ENCODE data around the gene SH2B2.

SH2B2 gene

DNA sequence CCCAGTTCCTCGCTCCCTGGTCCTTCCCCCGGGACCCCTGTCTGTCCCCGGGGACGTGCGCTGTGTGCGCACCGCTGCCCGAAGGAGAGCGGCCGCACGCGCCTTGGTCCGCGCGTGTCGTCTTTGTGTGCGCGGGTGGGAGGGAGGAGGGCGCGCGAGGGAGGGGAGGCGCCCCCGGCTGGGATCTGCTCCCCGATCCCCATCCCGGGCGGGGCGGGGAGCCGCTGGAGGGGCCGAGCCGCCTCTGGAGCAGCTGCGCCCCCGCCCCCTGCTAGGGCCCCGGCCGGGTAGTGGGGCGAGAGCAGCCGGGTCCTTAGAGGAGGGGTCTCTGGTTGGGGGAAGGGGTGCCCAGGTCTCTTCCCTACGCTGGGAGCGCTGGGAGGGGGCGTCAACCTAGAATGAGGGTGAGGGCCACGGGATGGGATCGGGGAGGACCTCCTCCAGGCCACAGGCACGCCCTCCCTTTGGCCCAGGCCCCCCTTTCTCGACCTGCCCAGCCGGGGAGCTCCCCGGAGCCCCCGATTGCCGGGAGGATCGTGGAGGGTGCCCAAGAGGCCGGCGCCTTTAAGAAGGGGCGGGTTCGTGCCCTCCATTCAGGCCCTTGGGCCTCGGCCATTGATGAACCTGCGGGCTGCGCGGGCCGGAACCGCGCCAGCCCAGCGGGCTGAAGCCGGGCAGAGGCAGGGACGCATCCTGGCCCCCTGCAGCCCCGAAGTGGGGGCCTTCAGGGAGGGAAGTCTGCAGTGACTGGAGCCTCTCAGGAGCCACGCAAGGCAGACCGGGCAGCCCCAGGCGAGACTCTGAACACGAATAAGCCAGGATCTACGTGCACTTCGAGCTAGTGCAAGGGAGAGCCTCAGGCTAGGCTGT is 678 bp downstream of the SH2B2 start:
- peak; percentile 75 for ATAC-seq
- TF ChIP-seq, protein P1, sequence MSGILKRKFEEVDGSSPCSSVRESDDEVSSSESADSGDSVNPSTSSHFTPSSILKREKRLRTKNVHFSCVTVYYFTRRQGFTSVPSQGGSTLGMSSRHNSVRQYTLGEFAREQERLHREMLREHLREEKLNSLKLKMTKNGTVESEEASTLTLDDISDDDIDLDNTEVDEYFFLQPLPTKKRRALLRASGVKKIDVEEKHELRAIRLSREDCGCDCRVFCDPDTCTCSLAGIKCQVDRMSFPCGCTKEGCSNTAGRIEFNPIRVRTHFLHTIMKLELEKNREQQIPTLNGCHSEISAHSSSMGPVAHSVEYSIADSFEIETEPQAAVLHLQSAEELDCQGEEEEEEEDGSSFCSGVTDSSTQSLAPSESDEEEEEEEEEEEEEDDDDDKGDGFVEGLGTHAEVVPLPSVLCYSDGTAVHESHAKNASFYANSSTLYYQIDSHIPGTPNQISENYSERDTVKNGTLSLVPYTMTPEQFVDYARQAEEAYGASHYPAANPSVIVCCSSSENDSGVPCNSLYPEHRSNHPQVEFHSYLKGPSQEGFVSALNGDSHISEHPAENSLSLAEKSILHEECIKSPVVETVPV (CRISPR knock-in tag; IDR thresholded peaks at IDR 0.05) = no peak
- TF ChIP-seq ZNF70 (CRISPR knock-in tag; IDR thresholded peaks at IDR 0.05) (0 out of 2 replicates have a peak, but pooled peaks have one; percentile 19), GLIS3 (CRISPR knock-in tag; IDR thresholded peaks at IDR 0.05) (no peak), CSDC2 (CRISPR knock-in tag; IDR thresholded peaks at IDR 0.05) (no peak), ZNF565 (CRISPR knock-in tag; conservative IDR thresholded peaks at IDR 0.05; ENCODE audit: low read depth) (no peak)

DNA sequence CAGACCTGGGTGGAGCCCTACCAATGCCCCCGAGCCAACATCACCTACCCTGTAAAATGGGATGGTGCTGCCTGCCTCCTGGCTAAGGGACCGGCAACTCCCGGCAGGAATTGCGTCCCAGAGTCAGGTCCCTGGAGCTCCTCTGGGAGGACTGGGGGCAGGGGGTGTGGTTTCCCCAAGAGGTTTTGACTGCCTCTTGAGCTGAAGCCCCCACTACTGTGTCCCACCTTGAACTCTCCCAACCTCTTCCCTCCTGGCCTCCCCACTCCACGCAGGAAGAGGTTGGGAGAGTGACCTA is 1.3 kb downstream of the SH2B2 start:
- ATAC-seq = no peak
- TF ChIP-seq ARNTL (CRISPR knock-in tag; IDR thresholded peaks at IDR 0.05; ENCODE audit: borderline replicate concordance, low read depth) (no peak), ISL1 (CRISPR knock-in tag; IDR thresholded peaks at IDR 0.05) (no peak), ZNF70 (CRISPR knock-in tag; IDR thresholded peaks at IDR 0.05) (no peak), BACH2 (CRISPR knock-in tag; IDR thresholded peaks at IDR 0.05; ENCODE audit: borderline replicate concordance) (no peak), ZNF565 (CRISPR knock-in tag; conservative IDR thresholded peaks at IDR 0.05; ENCODE audit: low read depth) (no peak)
- TF ChIP-seq, protein P1 (CRISPR knock-in tag; IDR thresholded peaks at IDR 0.05) = no peak

DNA sequence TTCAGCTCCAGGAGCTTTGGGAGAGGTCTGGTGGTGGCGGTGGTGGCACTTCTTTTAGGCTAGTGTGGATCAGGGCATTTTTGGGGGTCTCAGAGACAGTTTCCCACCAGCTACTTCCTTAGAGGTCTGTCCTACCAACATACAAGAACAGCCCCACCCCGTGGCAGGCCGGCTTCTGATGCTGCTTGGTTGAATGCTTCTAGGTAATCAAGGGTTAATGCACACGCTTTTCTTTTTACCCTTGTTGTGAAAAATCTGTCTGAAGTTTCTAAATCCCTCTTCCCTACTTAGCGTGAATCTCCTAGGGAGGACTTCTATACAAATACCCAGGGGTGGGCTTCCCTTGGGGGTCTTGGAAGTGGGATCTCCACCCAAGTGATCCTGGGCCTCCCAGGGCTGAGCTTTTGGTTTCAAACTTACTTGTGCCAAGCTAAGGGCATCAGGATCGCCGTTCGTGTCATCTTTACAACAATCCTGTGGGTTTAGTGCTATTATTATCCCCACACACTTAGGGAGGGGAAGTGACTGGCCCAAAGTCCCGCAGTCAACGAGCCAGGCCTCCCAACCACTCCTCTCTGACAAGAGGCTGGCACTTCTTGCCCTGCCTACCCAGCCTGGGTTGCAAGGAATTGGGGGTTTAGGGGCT is 1.7 kb downstream of the SH2B2 start:
- ATAC-seq = no peak
- no peak for TF ChIP-seq SNAI2 (CRISPR knock-in tag; IDR thresholded peaks at IDR 0.05)
- TF ChIP-seq BACH2 (CRISPR knock-in tag; IDR thresholded peaks at IDR 0.05; ENCODE audit: borderline replicate concordance) = no peak
- no peak for TF ChIP-seq GLIS3 (CRISPR knock-in tag; IDR thresholded peaks at IDR 0.05)
- TF ChIP-seq, protein P2, sequence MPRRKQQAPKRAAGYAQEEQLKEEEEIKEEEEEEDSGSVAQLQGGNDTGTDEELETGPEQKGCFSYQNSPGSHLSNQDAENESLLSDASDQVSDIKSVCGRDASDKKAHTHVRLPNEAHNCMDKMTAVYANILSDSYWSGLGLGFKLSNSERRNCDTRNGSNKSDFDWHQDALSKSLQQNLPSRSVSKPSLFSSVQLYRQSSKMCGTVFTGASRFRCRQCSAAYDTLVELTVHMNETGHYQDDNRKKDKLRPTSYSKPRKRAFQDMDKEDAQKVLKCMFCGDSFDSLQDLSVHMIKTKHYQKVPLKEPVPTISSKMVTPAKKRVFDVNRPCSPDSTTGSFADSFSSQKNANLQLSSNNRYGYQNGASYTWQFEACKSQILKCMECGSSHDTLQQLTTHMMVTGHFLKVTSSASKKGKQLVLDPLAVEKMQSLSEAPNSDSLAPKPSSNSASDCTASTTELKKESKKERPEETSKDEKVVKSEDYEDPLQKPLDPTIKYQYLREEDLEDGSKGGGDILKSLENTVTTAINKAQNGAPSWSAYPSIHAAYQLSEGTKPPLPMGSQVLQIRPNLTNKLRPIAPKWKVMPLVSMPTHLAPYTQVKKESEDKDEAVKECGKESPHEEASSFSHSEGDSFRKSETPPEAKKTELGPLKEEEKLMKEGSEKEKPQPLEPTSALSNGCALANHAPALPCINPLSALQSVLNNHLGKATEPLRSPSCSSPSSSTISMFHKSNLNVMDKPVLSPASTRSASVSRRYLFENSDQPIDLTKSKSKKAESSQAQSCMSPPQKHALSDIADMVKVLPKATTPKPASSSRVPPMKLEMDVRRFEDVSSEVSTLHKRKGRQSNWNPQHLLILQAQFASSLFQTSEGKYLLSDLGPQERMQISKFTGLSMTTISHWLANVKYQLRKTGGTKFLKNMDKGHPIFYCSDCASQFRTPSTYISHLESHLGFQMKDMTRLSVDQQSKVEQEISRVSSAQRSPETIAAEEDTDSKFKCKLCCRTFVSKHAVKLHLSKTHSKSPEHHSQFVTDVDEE (CRISPR knock-in tag; IDR thresholded peaks at IDR 0.05) = no peak
- TF ChIP-seq, protein P3, sequence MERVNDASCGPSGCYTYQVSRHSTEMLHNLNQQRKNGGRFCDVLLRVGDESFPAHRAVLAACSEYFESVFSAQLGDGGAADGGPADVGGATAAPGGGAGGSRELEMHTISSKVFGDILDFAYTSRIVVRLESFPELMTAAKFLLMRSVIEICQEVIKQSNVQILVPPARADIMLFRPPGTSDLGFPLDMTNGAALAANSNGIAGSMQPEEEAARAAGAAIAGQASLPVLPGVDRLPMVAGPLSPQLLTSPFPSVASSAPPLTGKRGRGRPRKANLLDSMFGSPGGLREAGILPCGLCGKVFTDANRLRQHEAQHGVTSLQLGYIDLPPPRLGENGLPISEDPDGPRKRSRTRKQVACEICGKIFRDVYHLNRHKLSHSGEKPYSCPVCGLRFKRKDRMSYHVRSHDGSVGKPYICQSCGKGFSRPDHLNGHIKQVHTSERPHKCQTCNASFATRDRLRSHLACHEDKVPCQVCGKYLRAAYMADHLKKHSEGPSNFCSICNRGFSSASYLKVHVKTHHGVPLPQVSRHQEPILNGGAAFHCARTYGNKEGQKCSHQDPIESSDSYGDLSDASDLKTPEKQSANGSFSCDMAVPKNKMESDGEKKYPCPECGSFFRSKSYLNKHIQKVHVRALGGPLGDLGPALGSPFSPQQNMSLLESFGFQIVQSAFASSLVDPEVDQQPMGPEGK (CRISPR knock-in tag; IDR thresholded peaks at IDR 0.05; ENCODE audit: borderline replicate concordance) = no peak
- no peak for TF ChIP-seq TOX (CRISPR knock-in tag; IDR thresholded peaks at IDR 0.05; ENCODE audit: borderline replicate concordance)
- TF ChIP-seq CSDC2 (CRISPR knock-in tag; IDR thresholded peaks at IDR 0.05) = no peak
- no peak for TF ChIP-seq ZNF8 (CRISPR knock-in tag; IDR thresholded peaks at IDR 0.05)
- TF ChIP-seq ISL1 (CRISPR knock-in tag; IDR thresholded peaks at IDR 0.05) = no peak
- TF ChIP-seq, protein P4, sequence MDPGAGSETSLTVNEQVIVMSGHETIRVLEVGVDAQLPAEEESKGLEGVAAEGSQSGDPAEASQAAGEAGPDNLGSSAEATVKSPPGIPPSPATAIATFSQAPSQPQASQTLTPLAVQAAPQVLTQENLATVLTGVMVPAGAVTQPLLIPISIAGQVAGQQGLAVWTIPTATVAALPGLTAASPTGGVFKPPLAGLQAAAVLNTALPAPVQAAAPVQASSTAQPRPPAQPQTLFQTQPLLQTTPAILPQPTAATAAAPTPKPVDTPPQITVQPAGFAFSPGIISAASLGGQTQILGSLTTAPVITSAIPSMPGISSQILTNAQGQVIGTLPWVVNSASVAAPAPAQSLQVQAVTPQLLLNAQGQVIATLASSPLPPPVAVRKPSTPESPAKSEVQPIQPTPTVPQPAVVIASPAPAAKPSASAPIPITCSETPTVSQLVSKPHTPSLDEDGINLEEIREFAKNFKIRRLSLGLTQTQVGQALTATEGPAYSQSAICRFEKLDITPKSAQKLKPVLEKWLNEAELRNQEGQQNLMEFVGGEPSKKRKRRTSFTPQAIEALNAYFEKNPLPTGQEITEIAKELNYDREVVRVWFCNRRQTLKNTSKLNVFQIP (CRISPR knock-in tag; IDR thresholded peaks at IDR 0.05; ENCODE audit: borderline replicate concordance, low read depth) = no peak
- TF ChIP-seq ARNTL (CRISPR knock-in tag; IDR thresholded peaks at IDR 0.05; ENCODE audit: borderline replicate concordance, low read depth) = no peak
- TF ChIP-seq PPARA (CRISPR knock-in tag; IDR thresholded peaks at IDR 0.05; ENCODE audit: borderline replicate concordance) = no peak
- TF ChIP-seq ESRRG (CRISPR knock-in tag; IDR thresholded peaks at IDR 0.05) = no peak
- TF ChIP-seq ZC3H10 (CRISPR knock-in tag; IDR thresholded peaks at IDR 0.05) = no peak
- no peak for TF ChIP-seq ZFP30 (CRISPR knock-in tag; IDR thresholded peaks at IDR 0.05)
- TF ChIP-seq ZFP3 (CRISPR knock-in tag; IDR thresholded peaks at IDR 0.05) = no peak
- TF ChIP-seq TCF4 (CRISPR knock-in tag; IDR thresholded peaks at IDR 0.05; ENCODE audit: borderline replicate concordance) = no peak
